Measurements from ENCODE around the gene SLF1.

- no peak for TF ChIP-seq FOXA1 (IDR thresholded peaks at IDR 0.05)
- TF ChIP-seq BHLHE40 (IDR thresholded peaks at IDR 0.05; ENCODE audit: borderline replicate concordance): no peak
- no peak for TF ChIP-seq PKNOX1 (IDR thresholded peaks at IDR 0.05)
- no peak for TF ChIP-seq L3MBTL2 (conservative IDR thresholded peaks at IDR 0.05)
- TF ChIP-seq TARDBP (IDR thresholded peaks at IDR 0.05): no peak
- TF ChIP-seq SUZ12 (IDR thresholded peaks at IDR 0.05): no peak
- TF ChIP-seq HDGF (IDR thresholded peaks at IDR 0.05; ENCODE audit: borderline replicate concordance): no peak
- TF ChIP-seq FOXK2 (IDR thresholded peaks at IDR 0.05): no peak
- TF ChIP-seq SP1 (IDR thresholded peaks at IDR 0.05): no peak
- TF ChIP-seq FOXM1 (IDR thresholded peaks at IDR 0.05; ENCODE audit: borderline replicate concordance): no peak
These were observed 73.5 kb downstream of the SLF1 start for GRCh38 chr5:94691949-94692348.

Measured in HEK293T (cell line).